GM12801 (cell line): ENCODE results near the gene AGAP5.

Experiments used
- CTCF ChIP-seq: IDR thresholded peaks from one replicate; pipeline ENCODE4 v1.5.1; 2011; ENCODE audit warnings: control low read depth; ENCODE audit not compliant: insufficient read length; ENCODE audit errors: extremely low read depth

Gene AGAP5

GRCh38 chr10:73628405-73628804 lies 69.5 kb downstream of the AGAP5 start:
- TF ChIP-seq CTCF = no peak

- no peak for TF ChIP-seq CTCF
Measured at GRCh38 chr10:73627300-73627699, 70.6 kb downstream of the AGAP5 start.

GRCh38 chr10:73625884-73626752 lies 71.8 kb downstream of the AGAP5 start:
- no peak for TF ChIP-seq CTCF

GRCh38 chr10:73625004-73625883 lies 72.7 kb downstream of the AGAP5 start:
- TF ChIP-seq CTCF = no peak
